ENCODE measurements around the gene G3BP2. TPM values are rescaled to one million over a fixed set of nuclear protein-coding genes. Genes with fewer than 3 reads are reported as not detected.

G3BP2 gene
- total and polyA plus RNA-seq, 2 of the 13 experiments (the other 11 are each of a cell fraction or from before 2014, with no cell fraction given), result 51.7 to 179 TPM

DNA sequence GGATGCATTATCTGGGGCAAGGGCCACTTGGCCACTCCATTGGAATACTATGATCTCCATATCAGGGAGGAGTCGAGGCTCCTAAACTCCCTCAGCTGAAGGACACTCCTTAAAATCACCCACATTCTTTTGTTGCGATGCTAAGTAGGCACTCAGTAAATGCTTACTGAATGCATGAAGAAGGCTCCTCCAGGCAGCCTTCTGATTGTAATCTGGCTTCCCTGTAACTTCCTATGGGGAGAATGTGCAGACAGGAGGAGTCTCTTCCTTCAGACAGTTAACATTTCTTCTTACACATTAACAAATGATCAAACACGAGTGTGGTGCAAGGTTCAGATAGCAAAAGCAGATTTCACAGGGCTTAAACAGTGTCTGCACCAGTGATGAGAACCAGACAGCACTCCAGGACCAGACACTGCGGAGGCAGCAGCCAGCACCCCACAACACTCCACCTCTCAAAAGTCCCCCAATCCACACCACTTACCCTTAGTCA lies 29.8 kb upstream of the G3BP2 start (continued):
- TF ChIP-seq, protein P1, sequence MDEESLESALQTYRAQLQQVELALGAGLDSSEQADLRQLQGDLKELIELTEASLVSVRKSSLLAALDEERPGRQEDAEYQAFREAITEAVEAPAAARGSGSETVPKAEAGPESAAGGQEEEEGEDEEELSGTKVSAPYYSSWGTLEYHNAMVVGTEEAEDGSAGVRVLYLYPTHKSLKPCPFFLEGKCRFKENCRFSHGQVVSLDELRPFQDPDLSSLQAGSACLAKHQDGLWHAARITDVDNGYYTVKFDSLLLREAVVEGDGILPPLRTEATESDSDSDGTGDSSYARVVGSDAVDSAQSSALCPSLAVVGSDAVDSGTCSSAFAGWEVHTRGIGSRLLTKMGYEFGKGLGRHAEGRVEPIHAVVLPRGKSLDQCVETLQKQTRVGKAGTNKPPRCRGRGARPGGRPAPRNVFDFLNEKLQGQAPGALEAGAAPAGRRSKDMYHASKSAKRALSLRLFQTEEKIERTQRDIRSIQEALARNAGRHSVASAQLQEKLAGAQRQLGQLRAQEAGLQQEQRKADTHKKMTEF (CRISPR knock-in tag; IDR thresholded peaks at IDR 0.05), result no peak
- TF ChIP-seq, protein P2, sequence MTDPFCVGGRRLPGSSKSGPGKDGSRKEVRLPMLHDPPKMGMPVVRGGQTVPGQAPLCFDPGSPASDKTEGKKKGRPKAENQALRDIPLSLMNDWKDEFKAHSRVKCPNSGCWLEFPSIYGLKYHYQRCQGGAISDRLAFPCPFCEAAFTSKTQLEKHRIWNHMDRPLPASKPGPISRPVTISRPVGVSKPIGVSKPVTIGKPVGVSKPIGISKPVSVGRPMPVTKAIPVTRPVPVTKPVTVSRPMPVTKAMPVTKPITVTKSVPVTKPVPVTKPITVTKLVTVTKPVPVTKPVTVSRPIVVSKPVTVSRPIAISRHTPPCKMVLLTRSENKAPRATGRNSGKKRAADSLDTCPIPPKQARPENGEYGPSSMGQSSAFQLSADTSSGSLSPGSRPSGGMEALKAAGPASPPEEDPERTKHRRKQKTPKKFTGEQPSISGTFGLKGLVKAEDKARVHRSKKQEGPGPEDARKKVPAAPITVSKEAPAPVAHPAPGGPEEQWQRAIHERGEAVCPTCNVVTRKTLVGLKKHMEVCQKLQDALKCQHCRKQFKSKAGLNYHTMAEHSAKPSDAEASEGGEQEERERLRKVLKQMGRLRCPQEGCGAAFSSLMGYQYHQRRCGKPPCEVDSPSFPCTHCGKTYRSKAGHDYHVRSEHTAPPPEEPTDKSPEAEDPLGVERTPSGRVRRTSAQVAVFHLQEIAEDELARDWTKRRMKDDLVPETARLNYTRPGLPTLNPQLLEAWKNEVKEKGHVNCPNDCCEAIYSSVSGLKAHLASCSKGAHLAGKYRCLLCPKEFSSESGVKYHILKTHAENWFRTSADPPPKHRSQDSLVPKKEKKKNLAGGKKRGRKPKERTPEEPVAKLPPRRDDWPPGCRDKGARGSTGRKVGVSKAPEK (CRISPR knock-in tag; IDR thresholded peaks at IDR 0.05; ENCODE audit: borderline replicate concordance), result 0 out of 2 replicates have a peak, but pooled peaks have one; percentile 17
- TF ChIP-seq, protein P3, sequence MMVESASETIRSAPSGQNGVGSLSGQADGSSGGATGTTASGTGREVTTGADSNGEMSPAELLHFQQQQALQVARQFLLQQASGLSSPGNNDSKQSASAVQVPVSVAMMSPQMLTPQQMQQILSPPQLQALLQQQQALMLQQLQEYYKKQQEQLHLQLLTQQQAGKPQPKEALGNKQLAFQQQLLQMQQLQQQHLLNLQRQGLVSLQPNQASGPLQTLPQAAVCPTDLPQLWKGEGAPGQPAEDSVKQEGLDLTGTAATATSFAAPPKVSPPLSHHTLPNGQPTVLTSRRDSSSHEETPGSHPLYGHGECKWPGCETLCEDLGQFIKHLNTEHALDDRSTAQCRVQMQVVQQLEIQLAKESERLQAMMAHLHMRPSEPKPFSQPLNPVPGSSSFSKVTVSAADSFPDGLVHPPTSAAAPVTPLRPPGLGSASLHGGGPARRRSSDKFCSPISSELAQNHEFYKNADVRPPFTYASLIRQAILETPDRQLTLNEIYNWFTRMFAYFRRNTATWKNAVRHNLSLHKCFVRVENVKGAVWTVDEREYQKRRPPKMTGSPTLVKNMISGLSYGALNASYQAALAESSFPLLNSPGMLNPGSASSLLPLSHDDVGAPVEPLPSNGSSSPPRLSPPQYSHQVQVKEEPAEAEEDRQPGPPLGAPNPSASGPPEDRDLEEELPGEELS (CRISPR knock-in tag; IDR thresholded peaks at IDR 0.05), result 0 out of 2 replicates have a peak, but pooled peaks have one; percentile 60
- TF ChIP-seq, protein P4, sequence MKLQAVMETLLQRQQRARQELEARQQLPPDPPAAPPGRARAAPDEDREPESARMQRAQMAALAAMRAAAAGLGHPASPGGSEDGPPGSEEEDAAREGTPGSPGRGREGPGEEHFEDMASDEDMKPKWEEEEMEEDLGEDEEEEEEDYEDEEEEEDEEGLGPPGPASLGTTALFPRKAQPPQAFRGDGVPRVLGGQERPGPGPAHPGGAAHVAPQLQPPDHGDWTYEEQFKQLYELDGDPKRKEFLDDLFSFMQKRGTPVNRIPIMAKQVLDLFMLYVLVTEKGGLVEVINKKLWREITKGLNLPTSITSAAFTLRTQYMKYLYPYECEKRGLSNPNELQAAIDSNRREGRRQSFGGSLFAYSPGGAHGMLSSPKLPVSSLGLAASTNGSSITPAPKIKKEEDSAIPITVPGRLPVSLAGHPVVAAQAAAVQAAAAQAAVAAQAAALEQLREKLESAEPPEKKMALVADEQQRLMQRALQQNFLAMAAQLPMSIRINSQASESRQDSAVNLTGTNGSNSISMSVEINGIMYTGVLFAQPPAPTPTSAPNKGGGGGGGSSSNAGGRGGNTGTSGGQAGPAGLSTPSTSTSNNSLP (IDR thresholded peaks at IDR 0.05; ENCODE audit: low read depth, low read length), result peak; percentile 77
- peak; percentile 69 for TF ChIP-seq POLR2G (IDR thresholded peaks at IDR 0.05; ENCODE audit: low read depth, low read length)
- TF ChIP-seq GATAD2A (CRISPR knock-in tag; IDR thresholded peaks at IDR 0.05), result peak; percentile 79
- TF ChIP-seq ZNF558 (CRISPR knock-in tag; IDR thresholded peaks at IDR 0.05; ENCODE audit: borderline replicate concordance), result no peak
- peak; percentile 75; the same call in 1 of the 2 replicates for TF ChIP-seq ZNF263 (CRISPR knock-in tag; IDR thresholded peaks at IDR 0.05)
- TF ChIP-seq KAT7 (CRISPR knock-in tag; IDR thresholded peaks at IDR 0.05; ENCODE audit: borderline replicate concordance), result no peak
- TF ChIP-seq, protein P5, sequence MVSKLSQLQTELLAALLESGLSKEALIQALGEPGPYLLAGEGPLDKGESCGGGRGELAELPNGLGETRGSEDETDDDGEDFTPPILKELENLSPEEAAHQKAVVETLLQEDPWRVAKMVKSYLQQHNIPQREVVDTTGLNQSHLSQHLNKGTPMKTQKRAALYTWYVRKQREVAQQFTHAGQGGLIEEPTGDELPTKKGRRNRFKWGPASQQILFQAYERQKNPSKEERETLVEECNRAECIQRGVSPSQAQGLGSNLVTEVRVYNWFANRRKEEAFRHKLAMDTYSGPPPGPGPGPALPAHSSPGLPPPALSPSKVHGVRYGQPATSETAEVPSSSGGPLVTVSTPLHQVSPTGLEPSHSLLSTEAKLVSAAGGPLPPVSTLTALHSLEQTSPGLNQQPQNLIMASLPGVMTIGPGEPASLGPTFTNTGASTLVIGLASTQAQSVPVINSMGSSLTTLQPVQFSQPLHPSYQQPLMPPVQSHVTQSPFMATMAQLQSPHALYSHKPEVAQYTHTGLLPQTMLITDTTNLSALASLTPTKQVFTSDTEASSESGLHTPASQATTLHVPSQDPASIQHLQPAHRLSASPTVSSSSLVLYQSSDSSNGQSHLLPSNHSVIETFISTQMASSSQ (IDR thresholded peaks at IDR 0.05; ENCODE audit: low read depth), result 0 out of 2 replicates have a peak, but pooled peaks have one; percentile 63
- TF ChIP-seq, protein P5 (CRISPR knock-in tag; IDR thresholded peaks at IDR 0.05; ENCODE audit: borderline replicate concordance), result peak; percentile 84; the same call in 1 of the 2 replicates
- peak; percentile 67 for TF ChIP-seq PITX1 (CRISPR knock-in tag; IDR thresholded peaks at IDR 0.05)
- TF ChIP-seq DPF2 (CRISPR knock-in tag; IDR thresholded peaks at IDR 0.05; ENCODE audit: borderline replicate concordance, low read depth), result 0 out of 2 replicates have a peak, but pooled peaks have one; percentile 42
- 0 out of 2 replicates have a peak, but pooled peaks have one; percentile 18 for TF ChIP-seq ZNF709 (CRISPR knock-in tag; IDR thresholded peaks at IDR 0.05)
- TF ChIP-seq TAF1 (CRISPR knock-in tag; IDR thresholded peaks at IDR 0.05), result peak; percentile 50; the same call in 1 of the 2 replicates
- TF ChIP-seq, protein P6, sequence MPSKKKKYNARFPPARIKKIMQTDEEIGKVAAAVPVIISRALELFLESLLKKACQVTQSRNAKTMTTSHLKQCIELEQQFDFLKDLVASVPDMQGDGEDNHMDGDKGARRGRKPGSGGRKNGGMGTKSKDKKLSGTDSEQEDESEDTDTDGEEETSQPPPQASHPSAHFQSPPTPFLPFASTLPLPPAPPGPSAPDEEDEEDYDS (CRISPR knock-in tag; IDR thresholded peaks at IDR 0.05), result peak; percentile 71
- TF ChIP-seq SALL1 (CRISPR knock-in tag; IDR thresholded peaks at IDR 0.05), result peak; percentile 62

Data from HepG2 (cell line).